HUES6 (cell line): ENCODE data around the gene PMIS2.
"Not testable (repeated sequence)": the region's sequence is repeated elsewhere in the genome, so short reads cannot be mapped to it uniquely, and the experiment has no call there.

ENCODE experiments used
- H3K27ac ChIP-seq: 2 replicates; pipeline ENCODE4 v1.7.0; 2013; ENCODE audit warnings: low read depth, mild to moderate bottlenecking, low read length, inconsistent platforms
- H3K27me3 ChIP-seq: 2 replicates; pipeline ENCODE4 v1.6.1; 2013; ENCODE audit warnings: low read length; ENCODE audit not compliant: control insufficient read depth, insufficient read depth
- H3K36me3 ChIP-seq: 2 replicates; pipeline ENCODE4 v1.6.1; 2013; ENCODE audit warnings: low read length; ENCODE audit not compliant: control insufficient read depth, insufficient read depth
- H3K4me1 ChIP-seq: 2 replicates; pipeline ENCODE4 v1.6.1; 2013; ENCODE audit warnings: low read length; ENCODE audit not compliant: control insufficient read depth, insufficient read depth
- H3K4me3 ChIP-seq: 2 replicates; pipeline ENCODE4 v1.5.1; 2013; ENCODE audit warnings: low read depth, low read length
- H3K9ac ChIP-seq: one replicate; pipeline ENCODE4 v1.6.1; 2013; ENCODE audit warnings: mild to moderate bottlenecking, low read length
- H3K9me3 ChIP-seq: 2 replicates; pipeline ENCODE4 v1.6.1; 2013; ENCODE audit warnings: low read depth, low read length; ENCODE audit not compliant: control insufficient read depth, insufficient read depth

PMIS2 gene

GRCh38 chr19:35565016-35565856 is 20.7 kb upstream of the PMIS2 start:
- H3K4me1 ChIP-seq, result no peaks in the 10 kb centered on the region
- H3K9me3 ChIP-seq, result no peaks in the 10 kb centered on the region
- H3K9ac ChIP-seq, result no peak overlapping the region
- no peaks in the 10 kb centered on the region for H3K36me3 ChIP-seq
- H3K27me3 ChIP-seq, result peaks cover 22% of the 10 kb centered on the region
- no peak overlapping the region for H3K27ac ChIP-seq
- H3K4me3 ChIP-seq, result no peak overlapping the region

GRCh38 chr19:35566738-35567137 is 19.2 kb upstream of the PMIS2 start:
- H3K27ac ChIP-seq, result no peak overlapping the region
- H3K9ac ChIP-seq, result no peak overlapping the region
- H3K9me3 ChIP-seq, result no peaks in the 10 kb centered on the region
- no peak overlapping the region for H3K4me3 ChIP-seq
- no peaks in the 10 kb centered on the region for H3K36me3 ChIP-seq
- H3K27me3 ChIP-seq, result peaks cover 8% of the 10 kb centered on the region; the same call in 1 of the 2 replicates
- H3K4me1 ChIP-seq, result no peaks in the 10 kb centered on the region

GRCh38 chr19:35569281-35569781 is 16.6 kb upstream of the PMIS2 start:
- H3K36me3 ChIP-seq, result no peaks in the 10 kb centered on the region

GRCh38 chr19:35571406-35571965 is 14.5 kb upstream of the PMIS2 start:
- no peak overlapping the region for H3K4me3 ChIP-seq
- no peaks in the 10 kb centered on the region for H3K36me3 ChIP-seq
- peaks cover 14% of the 10 kb centered on the region for H3K9me3 ChIP-seq
- no peaks in the 10 kb centered on the region; the same call in 1 of the 2 replicates for H3K27me3 ChIP-seq
- no peak overlapping the region for H3K9ac ChIP-seq
- H3K4me1 ChIP-seq, result no peaks in the 10 kb centered on the region
- no peak overlapping the region for H3K27ac ChIP-seq

More at GRCh38 chr19:35569281-35569781, 16.6 kb upstream of the PMIS2 start:
- Histone ChIP-seq H3K27ac (no peak overlapping the region), H3K4me1 (no peaks in the 10 kb centered on the region), H3K9ac (no peak overlapping the region), H3K9me3 (no peaks in the 10 kb centered on the region), H3K27me3 (no peaks in the 10 kb centered on the region; the same call in 1 of the 2 replicates), H3K4me3 (no peak overlapping the region)

- Histone ChIP-seq H3K4me3 (no peak overlapping the region), H3K27ac (no peak overlapping the region), H3K27me3 (no peaks in the 10 kb centered on the region), H3K9ac (no peak overlapping the region), H3K36me3 (no peaks in the 10 kb centered on the region), H3K4me1 (no peaks in the 10 kb centered on the region), H3K9me3 (peaks cover 34% of the 10 kb centered on the region)
Measured at GRCh38 chr19:35577918-35578317, 8.1 kb upstream of the PMIS2 start.

GRCh38 chr19:35578707-35579106 is 7.3 kb upstream of the PMIS2 start:
- Histone ChIP-seq H3K27ac (no peak overlapping the region), H3K36me3 (no peaks in the 10 kb centered on the region), H3K27me3 (peaks cover 2% of the 10 kb centered on the region; the same call in 1 of the 2 replicates), H3K9ac (no peak overlapping the region), H3K4me3 (no peak overlapping the region), H3K4me1 (no peaks in the 10 kb centered on the region), H3K9me3 (peaks cover 34% of the 10 kb centered on the region)

- Histone ChIP-seq H3K36me3 (no peaks in the 10 kb centered on the region), H3K27ac (no peak overlapping the region), H3K4me3 (no peak overlapping the region), H3K4me1 (no peaks in the 10 kb centered on the region), H3K9ac (no peak overlapping the region), H3K9me3 (0 out of 2 replicates have a peak, but pooled peaks cover 8% of the 10 kb centered on the region), H3K27me3 (peaks cover 25% of the 10 kb centered on the region)
Measured at GRCh38 chr19:35582760-35583159, 3.2 kb upstream of the PMIS2 start.

GRCh38 chr19:35587321-35587720 is 1.3 kb downstream of the PMIS2 start:
- Histone ChIP-seq H3K9me3 (no peaks in the 10 kb centered on the region), H3K9ac (no peak overlapping the region), H3K27me3 (peaks cover 26% of the 10 kb centered on the region), H3K27ac (no peak overlapping the region), H3K4me1 (no peaks in the 10 kb centered on the region), H3K4me3 (no peak overlapping the region), H3K36me3 (no peaks in the 10 kb centered on the region)

GRCh38 chr19:35590875-35591274 is 4.9 kb downstream of the PMIS2 start:
- no peaks in the 10 kb centered on the region for H3K9me3 ChIP-seq
- no peaks in the 10 kb centered on the region for H3K36me3 ChIP-seq
- H3K4me3 ChIP-seq, result no peak overlapping the region
- H3K27me3 ChIP-seq, result peaks cover 9% of the 10 kb centered on the region
- no peak overlapping the region for H3K27ac ChIP-seq
- H3K9ac ChIP-seq, result no peak overlapping the region
- no peaks in the 10 kb centered on the region for H3K4me1 ChIP-seq

- Histone ChIP-seq H3K36me3 (no peaks in the 10 kb centered on the region), H3K4me3 (no peak overlapping the region), H3K9me3 (no peaks in the 10 kb centered on the region), H3K27me3 (peaks cover 5% of the 10 kb centered on the region; the same call in 1 of the 2 replicates), H3K9ac (no peak overlapping the region), H3K4me1 (no peaks in the 10 kb centered on the region), H3K27ac (no peak overlapping the region)
Measured at GRCh38 chr19:35592226-35592625, 6.3 kb downstream of the PMIS2 start.

GRCh38 chr19:35595026-35595425 is 9.1 kb downstream of the PMIS2 start:
- not testable (repeated sequence) for H3K9ac ChIP-seq, H3K9me3 ChIP-seq

More at GRCh38 chr19:35595026-35595425, 9.1 kb downstream of the PMIS2 start:
- not testable (repeated sequence) for H3K27me3 ChIP-seq, H3K36me3 ChIP-seq, H3K4me1 ChIP-seq, H3K4me3 ChIP-seq, H3K27ac ChIP-seq
